Measurements from ENCODE around the gene RHBDD2. TPM values are rescaled to one million over a fixed set of nuclear protein-coding genes. Genes with fewer than 3 reads are reported as not detected.
A peak's percentile ranks its signal among the peaks of the same experiment; 100 is the strongest.
"Not testable (repeated sequence)": the region's sequence is repeated elsewhere in the genome, so short reads cannot be mapped to it uniquely, and the experiment has no call there.

The RHBDD2 gene
- total and polyA plus RNA-seq, 9 of the 15 experiments (the other 6 are each of a cell fraction or from before 2014, with no cell fraction given), result 3.3 to 36.7 (median 17.9) TPM

DNA sequence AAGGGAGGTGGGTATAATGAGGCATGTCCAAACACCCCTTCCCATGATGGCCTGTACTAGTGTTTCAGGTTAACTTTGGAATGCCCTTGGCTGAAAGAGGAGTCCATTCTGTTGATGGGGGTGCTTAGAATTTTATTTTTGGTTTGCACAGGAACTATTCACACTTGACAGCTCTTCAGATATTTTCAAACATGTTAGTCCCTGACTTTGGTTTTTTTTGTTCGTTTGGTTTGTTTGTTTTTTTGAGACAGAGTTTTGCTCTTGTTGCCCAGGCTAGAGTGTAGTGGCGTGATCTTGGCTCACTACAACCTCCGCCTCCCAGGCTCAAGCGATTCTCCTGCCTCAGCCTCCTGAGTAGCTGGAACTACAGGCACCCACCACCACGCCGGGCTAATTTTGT, 33.7 kb upstream of the RHBDD2 start:
- H2AFZ ChIP-seq (ENCODE audit: low read depth, low read length); H3K4me3 ChIP-seq; BruUV-seq (replicated peaks); CTCF ChIA-PET (ENCODE audit: low intra/inter-chr PET ratio); intact Hi-C loops (cut with micrococcal nuclease); H3K27ac ChIP-seq (ENCODE audit: extremely low read depth, low read depth, low read length); DNase-seq (ENCODE audit: extremely low read depth in 1 of 4, low spot score in 3 of 4); H3K4me2 ChIP-seq (ENCODE audit: insufficient read depth, low read length); H3K79me2 ChIP-seq (ENCODE audit: control insufficient read depth, insufficient read depth, low read length); ATAC-seq; H3K27me3 ChIP-seq (ENCODE audit: control insufficient read depth in 2 of 2, insufficient read depth in 2 of 2, low read length in 2 of 2); H3K9ac ChIP-seq (ENCODE audit: insufficient read depth in 1 of 2, low read depth in 2 of 2, low read length in 2 of 2); H3K9me3 ChIP-seq (replicated peaks; ENCODE audit: control insufficient read depth, insufficient read depth, low read depth, low read length); H3K36me3 ChIP-seq (ENCODE audit: control insufficient read depth, insufficient read depth, low read length); H3K9me1 ChIP-seq (ENCODE audit: control insufficient read depth, insufficient read depth, low read length); in situ Hi-C loops (cut with MboI); FAIRE-seq; H4K20me1 ChIP-seq (replicated peaks; ENCODE audit: control insufficient read depth, insufficient read depth, low read length): not testable (repeated sequence)
- TF ChIP-seq, protein P1, sequence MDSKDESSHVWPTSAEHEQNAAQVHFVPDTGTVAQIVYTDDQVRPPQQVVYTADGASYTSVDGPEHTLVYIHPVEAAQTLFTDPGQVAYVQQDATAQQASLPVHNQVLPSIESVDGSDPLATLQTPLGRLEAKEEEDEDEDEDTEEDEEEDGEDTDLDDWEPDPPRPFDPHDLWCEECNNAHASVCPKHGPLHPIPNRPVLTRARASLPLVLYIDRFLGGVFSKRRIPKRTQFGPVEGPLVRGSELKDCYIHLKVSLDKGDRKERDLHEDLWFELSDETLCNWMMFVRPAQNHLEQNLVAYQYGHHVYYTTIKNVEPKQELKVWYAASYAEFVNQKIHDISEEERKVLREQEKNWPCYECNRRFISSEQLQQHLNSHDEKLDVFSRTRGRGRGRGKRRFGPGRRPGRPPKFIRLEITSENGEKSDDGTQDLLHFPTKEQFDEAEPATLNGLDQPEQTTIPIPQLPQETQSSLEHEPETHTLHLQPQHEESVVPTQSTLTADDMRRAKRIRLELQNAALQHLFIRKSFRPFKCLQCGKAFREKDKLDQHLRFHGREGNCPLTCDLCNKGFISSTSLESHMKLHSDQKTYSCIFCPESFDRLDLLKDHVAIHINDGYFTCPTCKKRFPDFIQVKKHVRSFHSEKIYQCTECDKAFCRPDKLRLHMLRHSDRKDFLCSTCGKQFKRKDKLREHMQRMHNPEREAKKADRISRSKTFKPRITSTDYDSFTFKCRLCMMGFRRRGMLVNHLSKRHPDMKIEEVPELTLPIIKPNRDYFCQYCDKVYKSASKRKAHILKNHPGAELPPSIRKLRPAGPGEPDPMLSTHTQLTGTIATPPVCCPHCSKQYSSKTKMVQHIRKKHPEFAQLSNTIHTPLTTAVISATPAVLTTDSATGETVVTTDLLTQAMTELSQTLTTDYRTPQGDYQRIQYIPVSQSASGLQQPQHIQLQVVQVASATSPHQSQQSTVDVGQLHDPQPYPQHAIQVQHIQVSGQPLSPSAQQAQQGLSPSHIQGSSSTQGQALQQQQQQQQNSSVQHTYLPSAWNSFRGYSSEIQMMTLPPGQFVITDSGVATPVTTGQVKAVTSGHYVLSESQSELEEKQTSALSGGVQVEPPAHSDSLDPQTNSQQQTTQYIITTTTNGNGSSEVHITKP (IDR thresholded peaks at IDR 0.05; ENCODE audit: partially characterized antibody), result peak; percentile 96
- WGBS (ENCODE audit: insufficient coverage, low coverage, missing lambda C conversion rate), result 37% methylated on average over 6 of the region's 6 CpGs
- POLR2A ChIA-PET, result interaction anchor here (0.6 kb wide), 1 partner anchor 11 kb away, joined by 3 read pairs; no protein-coding TSS in a partner anchor
- H3K4me1 ChIP-seq (replicated peaks in 1 of 2; ENCODE audit: control insufficient read depth in 2 of 2, insufficient read depth in 2 of 2, low read length in 2 of 2), result peaks cover 13 to 20% of the 10 kb centered on the region in 2 experiments

DNA sequence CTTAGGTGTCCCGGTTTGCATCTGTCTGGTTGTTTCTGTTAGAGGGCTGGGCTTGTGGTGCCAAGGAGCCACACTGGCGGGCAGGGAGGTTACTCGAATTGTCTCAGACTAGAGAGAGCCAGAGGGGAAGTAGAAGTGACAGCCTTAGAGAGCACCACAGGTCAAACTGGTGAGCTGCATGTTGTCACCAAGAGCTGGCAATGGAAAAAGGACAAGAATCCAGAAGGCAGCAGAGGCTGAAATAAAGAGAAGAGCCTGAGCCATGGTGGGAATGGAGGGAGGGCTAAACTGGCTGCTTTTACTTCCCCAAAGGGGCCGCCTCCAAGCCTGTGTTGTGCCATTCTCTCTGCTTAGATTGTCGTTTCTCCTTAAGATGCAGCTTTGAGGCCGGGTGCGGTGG, 31.1 kb upstream of the RHBDD2 start:
- Histone ChIP-seq H3K4me1 (replicated peaks in 1 of 2; ENCODE audit: control insufficient read depth in 2 of 2, insufficient read depth in 2 of 2, low read length in 2 of 2) (peaks cover 7 to 11% of the 10 kb centered on the region in 2 experiments), H4K20me1 (replicated peaks; ENCODE audit: control insufficient read depth, insufficient read depth, low read length) (no peaks in the 10 kb centered on the region), H3K36me3 (ENCODE audit: control insufficient read depth, insufficient read depth, low read length) (no peaks in the 10 kb centered on the region), H3K4me2 (ENCODE audit: insufficient read depth, low read length) (no peak overlapping the region), H3K9me3 (replicated peaks; ENCODE audit: control insufficient read depth, insufficient read depth, low read depth, low read length) (no peaks in the 10 kb centered on the region), H3K27ac (ENCODE audit: extremely low read depth, low read depth, low read length) (no peak overlapping the region), H3K27me3 (ENCODE audit: control insufficient read depth in 2 of 2, insufficient read depth in 2 of 2, low read length in 2 of 2) (no peaks in the 10 kb centered on the region), H2AFZ (ENCODE audit: low read depth, low read length) (peak overlapping the region; percentile 17; the same call in 1 of the 2 replicates), H3K9ac (ENCODE audit: insufficient read depth in 1 of 2, low read depth in 2 of 2, low read length in 2 of 2) (no peak overlapping the region), H3K9me1 (ENCODE audit: control insufficient read depth, insufficient read depth, low read length) (no peaks in the 10 kb centered on the region), H3K4me3 (no peak overlapping the region), H3K79me2 (ENCODE audit: control insufficient read depth, insufficient read depth, low read length) (no peaks in the 10 kb centered on the region)
- FAIRE-seq (no peak), DNase-seq (ENCODE audit: extremely low read depth in 1 of 4, low spot score in 3 of 4) (no peak), ATAC-seq (no peak)
- CTCF ChIA-PET (ENCODE audit: low intra/inter-chr PET ratio), result no interaction called here
- no TSS peak for BruUV-seq (replicated peaks)
- intact Hi-C loops (cut with micrococcal nuclease), result no loop called here
- POLR2A ChIA-PET, result interaction anchor here (0.8 kb wide), 1 partner anchor 16 kb away, joined by 3 read pairs; no protein-coding TSS in a partner anchor
- WGBS (ENCODE audit: insufficient coverage, low coverage, missing lambda C conversion rate), result 45% methylated on average over 7 of the region's 7 CpGs
- in situ Hi-C loops (cut with MboI), result no loop called here
- TF ChIP-seq ZNF41 (CRISPR knock-in tag; conservative IDR thresholded peaks at IDR 0.05) (no peak), ZNF311 (CRISPR knock-in tag; IDR thresholded peaks at IDR 0.05) (no peak), ARID2 (IDR thresholded peaks at IDR 0.05) (no peak), PURB (CRISPR knock-in tag; IDR thresholded peaks at IDR 0.05; ENCODE audit: low read depth) (no peak), EP300 (IDR thresholded peaks at IDR 0.05; ENCODE audit: low read length) (no peak), SRSF7 (optimal IDR thresholded peaks at IDR 0.05; ENCODE audit: low read depth, low read length) (no peak)
- TF ChIP-seq, protein P2, sequence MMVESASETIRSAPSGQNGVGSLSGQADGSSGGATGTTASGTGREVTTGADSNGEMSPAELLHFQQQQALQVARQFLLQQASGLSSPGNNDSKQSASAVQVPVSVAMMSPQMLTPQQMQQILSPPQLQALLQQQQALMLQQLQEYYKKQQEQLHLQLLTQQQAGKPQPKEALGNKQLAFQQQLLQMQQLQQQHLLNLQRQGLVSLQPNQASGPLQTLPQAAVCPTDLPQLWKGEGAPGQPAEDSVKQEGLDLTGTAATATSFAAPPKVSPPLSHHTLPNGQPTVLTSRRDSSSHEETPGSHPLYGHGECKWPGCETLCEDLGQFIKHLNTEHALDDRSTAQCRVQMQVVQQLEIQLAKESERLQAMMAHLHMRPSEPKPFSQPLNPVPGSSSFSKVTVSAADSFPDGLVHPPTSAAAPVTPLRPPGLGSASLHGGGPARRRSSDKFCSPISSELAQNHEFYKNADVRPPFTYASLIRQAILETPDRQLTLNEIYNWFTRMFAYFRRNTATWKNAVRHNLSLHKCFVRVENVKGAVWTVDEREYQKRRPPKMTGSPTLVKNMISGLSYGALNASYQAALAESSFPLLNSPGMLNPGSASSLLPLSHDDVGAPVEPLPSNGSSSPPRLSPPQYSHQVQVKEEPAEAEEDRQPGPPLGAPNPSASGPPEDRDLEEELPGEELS (CRISPR knock-in tag; IDR thresholded peaks at IDR 0.05; ENCODE audit: borderline replicate concordance), result no peak
- TF ChIP-seq, protein P3, sequence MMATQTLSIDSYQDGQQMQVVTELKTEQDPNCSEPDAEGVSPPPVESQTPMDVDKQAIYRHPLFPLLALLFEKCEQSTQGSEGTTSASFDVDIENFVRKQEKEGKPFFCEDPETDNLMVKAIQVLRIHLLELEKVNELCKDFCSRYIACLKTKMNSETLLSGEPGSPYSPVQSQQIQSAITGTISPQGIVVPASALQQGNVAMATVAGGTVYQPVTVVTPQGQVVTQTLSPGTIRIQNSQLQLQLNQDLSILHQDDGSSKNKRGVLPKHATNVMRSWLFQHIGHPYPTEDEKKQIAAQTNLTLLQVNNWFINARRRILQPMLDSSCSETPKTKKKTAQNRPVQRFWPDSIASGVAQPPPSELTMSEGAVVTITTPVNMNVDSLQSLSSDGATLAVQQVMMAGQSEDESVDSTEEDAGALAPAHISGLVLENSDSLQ (IDR thresholded peaks at IDR 0.05), result no peak

Data from K562 (cell line).